Neural progenitor cell (in vitro differentiated cells): Measurements from ENCODE around the gene KLHL13. TPM values are rescaled to one million over a fixed set of nuclear protein-coding genes. Genes with fewer than 3 reads are reported as not detected.
"Not testable (repeated sequence)": the region's sequence is repeated elsewhere in the genome, so short reads cannot be mapped to it uniquely, and the experiment has no call there.

Experiments
- DNase-seq: peaks from one replicate; pipeline ENCODE4 v3.0.0-alpha.2; 2016; ENCODE audit warnings: low spot score
- H2AFZ ChIP-seq: fragments of 200-600 bp; sonication (generic); replicated peaks from 2 replicates; pipeline ENCODE4 v1.6.1; 2016; ENCODE audit warnings: antibody characterized with exemption
- H3F3A ChIP-seq: fragments of 200-600 bp; sonication (generic); 2 replicates; pipeline ENCODE4 v1.6.1; 2016; ENCODE audit warnings: antibody characterized with exemption, low read depth
- H3K27ac ChIP-seq: fragments of 200-600 bp; sonication (generic); 2 replicates; pipeline ENCODE4 v1.5.1; 2016; ENCODE audit warnings: mild to moderate bottlenecking
- H3K27me3 ChIP-seq: fragments of 200-600 bp; sonication (generic); 2 replicates; pipeline ENCODE4 v1.6.1; 2016; ENCODE audit warnings: mild to moderate bottlenecking, moderate library complexity
- H3K36me3 ChIP-seq: fragments of 200-600 bp; sonication (generic); 2 replicates; pipeline ENCODE4 v1.5.1; 2016
- H3K4me1 ChIP-seq: fragments of 200-600 bp; sonication (generic); 2 replicates; pipeline ENCODE4 v1.6.1; 2016; ENCODE audit warnings: mixed run types
- H3K4me2 ChIP-seq: fragments of 200-600 bp; sonication (generic); 2 replicates; pipeline ENCODE4 v1.6.1; 2016
- H3K4me3 ChIP-seq: fragments of 200-600 bp; sonication (generic); 2 replicates; pipeline ENCODE4 v1.5.1; 2016
- H3K79me2 ChIP-seq: fragments of 200-600 bp; sonication (generic); 2 replicates; pipeline ENCODE4 v1.6.1; 2016; ENCODE audit warnings: low read depth
- H3K9ac ChIP-seq: fragments of 200-600 bp; sonication (generic); 2 replicates; pipeline ENCODE4 v1.6.1; 2016
- H3K9me3 ChIP-seq: fragments of 200-600 bp; sonication (generic); 2 replicates; pipeline ENCODE4 v1.5.1; 2016; ENCODE audit warnings: low read depth
- H4K20me1 ChIP-seq: fragments of 200-600 bp; sonication (generic); 2 replicates; pipeline ENCODE4 v1.6.1; 2016; ENCODE audit warnings: low read depth
- H3K27ac Mint-ChIP-seq: 3 replicates; pipeline ENCODE4 v1.8.0; 2021; ENCODE audit warnings: mixed read lengths
- H3K27me3 Mint-ChIP-seq: 2 replicates; pipeline ENCODE4 v1.8.0; 2022; ENCODE audit warnings: low read depth, mild to moderate bottlenecking, inconsistent platforms, moderate library complexity, mixed read lengths; ENCODE audit not compliant: insufficient read depth
- H3K36me3 Mint-ChIP-seq: 3 replicates; pipeline ENCODE4 v1.8.0; 2021; ENCODE audit warnings: mixed read lengths
- H3K4me1 Mint-ChIP-seq: 3 replicates; pipeline ENCODE4 v1.8.0; 2021; ENCODE audit warnings: mixed read lengths
- H3K4me3 Mint-ChIP-seq: 3 replicates; pipeline ENCODE4 v1.8.0; 2021; ENCODE audit warnings: mild to moderate bottlenecking, moderate library complexity, mixed read lengths
- H3K9me3 Mint-ChIP-seq: 3 replicates; pipeline ENCODE4 v1.8.0; 2020; ENCODE audit warnings: mixed read lengths
- CTCF ChIP-seq: fragments of 200-600 bp; sonication (generic); IDR thresholded peaks from 2 replicates; pipeline ENCODE4 v1.5.1; 2017; ENCODE audit warnings: antibody characterized with exemption, mild to moderate bottlenecking
- EZH2 ChIP-seq: fragments of 200-600 bp; sonication (generic); IDR thresholded peaks from 2 replicates; pipeline ENCODE4 v1.6.1; 2017; ENCODE audit warnings: antibody characterized with exemption, mild to moderate bottlenecking, moderate library complexity
- EZH2phosphoT487 ChIP-seq: fragments of 200-600 bp; sonication (generic); IDR thresholded peaks from 2 replicates; pipeline ENCODE4 v1.6.1; 2017; ENCODE audit warnings: antibody characterized with exemption
- total RNA-seq: library from RNA; depleted of rRNA; stranded (reverse); fragments of >200 nt; gene quantifications from 2 replicates; pipeline ENCODE4 v1.2.3, GENCODE V29; 2015; ENCODE audit warnings: low replicate concordance

Gene KLHL13
- total RNA-seq, 1 donor from 2014 or later, result 22.6 TPM

GRCh38 chrX:117957128-117957527 is 159.5 kb downstream of the KLHL13 start:
- Histone ChIP-seq H3K36me3 (no peaks in the 10 kb centered on the region), H3K9ac (no peak overlapping the region), H3F3A (no peaks in the 10 kb centered on the region), H2AFZ (no peak overlapping the region), H4K20me1 (no peaks in the 10 kb centered on the region), H3K4me1 (no peaks in the 10 kb centered on the region), H3K4me2 (no peak overlapping the region), H3K4me3 (no peak overlapping the region), H3K79me2 (no peaks in the 10 kb centered on the region), H3K27me3 (no peaks in the 10 kb centered on the region), H3K27ac (no peak overlapping the region), H3K9me3 (peaks cover 4% of the 10 kb centered on the region)
- DNase-seq, result no peak
- Mint-ChIP-seq H3K4me3 (no peak overlapping the region), H3K36me3 (no peaks in the 10 kb centered on the region), H3K27me3 (no peaks in the 10 kb centered on the region), H3K27ac (no peak overlapping the region), H3K4me1 (no peaks in the 10 kb centered on the region), H3K9me3 (no peaks in the 10 kb centered on the region)
- TF ChIP-seq CTCF, result no peak
- TF ChIP-seq EZH2, result no peak
- no peak for TF ChIP-seq EZH2phosphoT487

- not testable (repeated sequence) for H3K4me1 Mint-ChIP-seq, H3K36me3 ChIP-seq, H3K9ac ChIP-seq, H3K27me3 ChIP-seq, H3K9me3 ChIP-seq, H3K27ac Mint-ChIP-seq, H3K4me1 ChIP-seq, H3K9me3 Mint-ChIP-seq, H3K27me3 Mint-ChIP-seq, H3K79me2 ChIP-seq, H3K4me3 ChIP-seq, H3K4me3 Mint-ChIP-seq, DNase-seq, H4K20me1 ChIP-seq, H3F3A ChIP-seq, H3K36me3 Mint-ChIP-seq, H2AFZ ChIP-seq, H3K4me2 ChIP-seq, H3K27ac ChIP-seq
These were observed 177.3 kb downstream of the KLHL13 start for GRCh38 chrX:117939296-117939695.

GRCh38 chrX:117936118-117936517 is 180.5 kb downstream of the KLHL13 start:
- H3K36me3 ChIP-seq, result no peaks in the 10 kb centered on the region
- Mint-ChIP-seq H3K9me3 (peaks cover 2% of the 10 kb centered on the region), H3K27ac (no peak overlapping the region), H3K27me3 (no peaks in the 10 kb centered on the region), H3K4me1 (no peaks in the 10 kb centered on the region), H3K36me3 (no peaks in the 10 kb centered on the region), H3K4me3 (no peak overlapping the region)
- H3K27me3 ChIP-seq, result no peaks in the 10 kb centered on the region
- H3F3A ChIP-seq, result no peaks in the 10 kb centered on the region
- H3K9me3 ChIP-seq, result no peaks in the 10 kb centered on the region
- no peak overlapping the region for H3K4me2 ChIP-seq
- DNase-seq, result no peak
- H3K4me3 ChIP-seq, result no peak overlapping the region
- H3K4me1 ChIP-seq, result no peaks in the 10 kb centered on the region
- TF ChIP-seq EZH2 (no peak), EZH2phosphoT487 (no peak), CTCF (no peak)
- no peak overlapping the region for H2AFZ ChIP-seq
- no peaks in the 10 kb centered on the region for H3K79me2 ChIP-seq
- no peak overlapping the region for H3K9ac ChIP-seq
- no peaks in the 10 kb centered on the region for H4K20me1 ChIP-seq
- no peak overlapping the region for H3K27ac ChIP-seq

- H3K4me3 Mint-ChIP-seq, H3K36me3 Mint-ChIP-seq, H3K27ac Mint-ChIP-seq, H3K4me3 ChIP-seq, H3K79me2 ChIP-seq, DNase-seq, H3K27me3 ChIP-seq, H3K4me1 ChIP-seq, H3K9ac ChIP-seq, H3K27me3 Mint-ChIP-seq, H3K9me3 ChIP-seq, H3F3A ChIP-seq, H3K4me2 ChIP-seq, H3K27ac ChIP-seq, H3K4me1 Mint-ChIP-seq, H3K9me3 Mint-ChIP-seq, H2AFZ ChIP-seq, H3K36me3 ChIP-seq, H4K20me1 ChIP-seq: not testable (repeated sequence)
These were observed 186.5 kb downstream of the KLHL13 start for GRCh38 chrX:117930116-117930515.
